Dendritic cell treated with granulocyte-macrophage colony-stimulating factor and Interleukin-4, amounts not matched to agents 40 ng/mL and 50 ng/mL, for 4 days (primary cell): ENCODE measurements around the gene GIMAP7.
"Not testable (repeated sequence)": the region's sequence is repeated elsewhere in the genome, so short reads cannot be mapped to it uniquely, and the experiment has no call there.

Experiments
- H3K27ac Mint-ChIP-seq: one replicate; pipeline ENCODE4 v1.8.0; 2022; ENCODE audit warnings: mild to moderate bottlenecking, mixed read lengths
- H3K27me3 Mint-ChIP-seq: one replicate; pipeline ENCODE4 v1.8.0; 2022; ENCODE audit warnings: mild to moderate bottlenecking, mixed read lengths
- H3K36me3 Mint-ChIP-seq: one replicate; pipeline ENCODE4 v1.8.0; 2022; ENCODE audit warnings: low read depth, mixed read lengths
- H3K4me1 Mint-ChIP-seq: one replicate; pipeline ENCODE4 v1.8.0; 2022; ENCODE audit warnings: low read depth, mixed read lengths
- H3K4me3 Mint-ChIP-seq: one replicate; pipeline ENCODE4 v1.8.0; 2022; ENCODE audit warnings: mild to moderate bottlenecking, moderate library complexity, mixed read lengths
- H3K9me3 Mint-ChIP-seq: one replicate; pipeline ENCODE4 v1.8.0; 2022; ENCODE audit warnings: mixed read lengths
- intact Hi-C: fragments of 100-400 bp; cut with micrococcal nuclease; formaldehyde crosslinking; loops from one replicate; pipeline ENCODE4 v1.15.0; 2022

Gene GIMAP7

GRCh38 chr7:150514748-150515222, at the start of gene GIMAP7:
Gene GIMAP7, plus strand, starts transcription at chr7:150514872. Its CDS starts 5,103 bp downstream, at chr7:150519975.
- Mint-ChIP-seq H3K4me3 (peak within 1 kb of the TSS; percentile 95), H3K27ac (peak within 1 kb of the TSS; percentile 97), H3K27me3 (no peaks in the 10 kb centered on the region), H3K4me1 (peaks cover 30% of the 10 kb centered on the region), H3K9me3 (peaks cover under 1% of the 10 kb centered on the region), H3K36me3 (peaks cover 10% of the 10 kb centered on the region)
- intact Hi-C loops = loop anchor here (5.0 to 10.0 kb wide), 2 partner anchors 53 to 60 kb away; partner anchors contain the start of genes GIMAP4 and GIMAP8

- intact Hi-C loops = no loop called here
- Mint-ChIP-seq H3K4me3 (no peak overlapping the region), H3K27me3 (peaks cover 2% of the 10 kb centered on the region), H3K36me3 (peaks cover 77% of the 10 kb centered on the region), H3K27ac (no peak overlapping the region), H3K4me1 (peaks cover 40% of the 10 kb centered on the region), H3K9me3 (peaks cover 39% of the 10 kb centered on the region)
Observed at GRCh38 chr7:150464962-150465361, 49.7 kb upstream of the GIMAP7 start.

GRCh38 chr7:150465414-150465813, 49.3 kb upstream of the GIMAP7 start:
- H3K27me3 Mint-ChIP-seq = peaks cover 2% of the 10 kb centered on the region
- H3K4me3 Mint-ChIP-seq = no peak overlapping the region
- H3K9me3 Mint-ChIP-seq = peaks cover 34% of the 10 kb centered on the region
- H3K36me3 Mint-ChIP-seq = peaks cover 72% of the 10 kb centered on the region
- no peak overlapping the region for H3K27ac Mint-ChIP-seq
- intact Hi-C loops = no loop called here
- peaks cover 43% of the 10 kb centered on the region for H3K4me1 Mint-ChIP-seq

- Mint-ChIP-seq H3K27me3 (peaks cover 2% of the 10 kb centered on the region), H3K4me1 (peaks cover 50% of the 10 kb centered on the region), H3K4me3 (no peak overlapping the region), H3K36me3 (peaks cover 70% of the 10 kb centered on the region), H3K9me3 (peaks cover 24% of the 10 kb centered on the region), H3K27ac (peak overlapping the region; percentile 55)
- intact Hi-C loops = no loop called here
Observed at GRCh38 chr7:150466477-150466876, 48.2 kb upstream of the GIMAP7 start.

GRCh38 chr7:150468241-150468640, 46.4 kb upstream of the GIMAP7 start:
- peaks cover 70% of the 10 kb centered on the region for H3K36me3 Mint-ChIP-seq

GRCh38 chr7:150471886-150472285, 42.8 kb upstream of the GIMAP7 start:
- H3K4me1 Mint-ChIP-seq = peaks cover 66% of the 10 kb centered on the region
- H3K4me3 Mint-ChIP-seq = no peak overlapping the region
- intact Hi-C loops = no loop called here
- H3K36me3 Mint-ChIP-seq = peaks cover 87% of the 10 kb centered on the region
- peak overlapping the region; percentile 11 for H3K27ac Mint-ChIP-seq
- H3K27me3 Mint-ChIP-seq = no peaks in the 10 kb centered on the region
- H3K9me3 Mint-ChIP-seq = no peaks in the 10 kb centered on the region

More at GRCh38 chr7:150468241-150468640, 46.4 kb upstream of the GIMAP7 start:
- H3K27ac Mint-ChIP-seq = no peak overlapping the region
- peaks cover 58% of the 10 kb centered on the region for H3K4me1 Mint-ChIP-seq
- H3K27me3 Mint-ChIP-seq = peaks cover 2% of the 10 kb centered on the region
- H3K9me3 Mint-ChIP-seq = peaks cover 6% of the 10 kb centered on the region
- intact Hi-C loops = no loop called here
- H3K4me3 Mint-ChIP-seq = no peak overlapping the region

GRCh38 chr7:150473902-150474301, 40.8 kb upstream of the GIMAP7 start:
- Mint-ChIP-seq H3K4me3 (no peak overlapping the region), H3K4me1 (peaks cover 59% of the 10 kb centered on the region)
- intact Hi-C loops = no loop called here

GRCh38 chr7:150476285-150476684, 38.4 kb upstream of the GIMAP7 start:
- Mint-ChIP-seq H3K9me3 (no peaks in the 10 kb centered on the region), H3K27me3 (no peaks in the 10 kb centered on the region), H3K4me1 (peaks cover 56% of the 10 kb centered on the region), H3K4me3 (no peak overlapping the region), H3K27ac (no peak overlapping the region), H3K36me3 (peaks cover 75% of the 10 kb centered on the region)
- intact Hi-C loops = no loop called here

More at GRCh38 chr7:150473902-150474301, 40.8 kb upstream of the GIMAP7 start:
- H3K9me3 Mint-ChIP-seq = no peaks in the 10 kb centered on the region
- no peak overlapping the region for H3K27ac Mint-ChIP-seq
- H3K36me3 Mint-ChIP-seq = peaks cover 88% of the 10 kb centered on the region
- H3K27me3 Mint-ChIP-seq = no peaks in the 10 kb centered on the region

- Mint-ChIP-seq H3K9me3 (no peaks in the 10 kb centered on the region), H3K36me3 (peaks cover 69% of the 10 kb centered on the region), H3K4me1 (peaks cover 60% of the 10 kb centered on the region), H3K27ac (no peak overlapping the region), H3K4me3 (no peak overlapping the region), H3K27me3 (no peaks in the 10 kb centered on the region)
- intact Hi-C loops = no loop called here
Observed at GRCh38 chr7:150476819-150477631, 37.6 kb upstream of the GIMAP7 start.

- Mint-ChIP-seq H3K4me1 (peaks cover 70% of the 10 kb centered on the region), H3K36me3 (peaks cover 47% of the 10 kb centered on the region), H3K27ac (peak overlapping the region; percentile 63), H3K9me3 (no peaks in the 10 kb centered on the region), H3K4me3 (no peak overlapping the region), H3K27me3 (no peaks in the 10 kb centered on the region)
- intact Hi-C loops = no loop called here
Observed at GRCh38 chr7:150479023-150479716, 35.5 kb upstream of the GIMAP7 start.

GRCh38 chr7:150481186-150481920, 33.3 kb upstream of the GIMAP7 start:
- H3K27ac Mint-ChIP-seq = peak overlapping the region; percentile 89
- peaks cover 71% of the 10 kb centered on the region for H3K4me1 Mint-ChIP-seq
- intact Hi-C loops = no loop called here
- H3K9me3 Mint-ChIP-seq = no peaks in the 10 kb centered on the region
- H3K4me3 Mint-ChIP-seq = peak overlapping the region; percentile 23
- peaks cover 25% of the 10 kb centered on the region for H3K36me3 Mint-ChIP-seq
- no peaks in the 10 kb centered on the region for H3K27me3 Mint-ChIP-seq

- H3K36me3 Mint-ChIP-seq = peaks cover 20% of the 10 kb centered on the region
- no peaks in the 10 kb centered on the region for H3K27me3 Mint-ChIP-seq
- intact Hi-C loops = loop anchor here (2.0 kb wide), 1 partner anchor 31 kb away; the partner anchor contains the start of gene GIMAP8
- H3K9me3 Mint-ChIP-seq = no peaks in the 10 kb centered on the region
- no peak overlapping the region for H3K4me3 Mint-ChIP-seq
- H3K27ac Mint-ChIP-seq = peak overlapping the region; percentile 89
- peaks cover 76% of the 10 kb centered on the region for H3K4me1 Mint-ChIP-seq
Observed at GRCh38 chr7:150481922-150482321, 32.8 kb upstream of the GIMAP7 start.

GRCh38 chr7:150483514-150483913, 31.2 kb upstream of the GIMAP7 start:
- peak overlapping the region; percentile 45 for H3K4me3 Mint-ChIP-seq
- H3K27me3 Mint-ChIP-seq, H3K36me3 Mint-ChIP-seq, H3K9me3 Mint-ChIP-seq: not testable (repeated sequence)
- H3K27ac Mint-ChIP-seq = peak overlapping the region; percentile 77
- intact Hi-C loops = loop anchor here (2.0 kb wide), 1 partner anchor 33 kb away; the partner anchor contains the start of gene GIMAP8
- H3K4me1 Mint-ChIP-seq = peaks cover 68% of the 10 kb centered on the region
